Measurements from ENCODE around the gene RIOK3.
"Not testable (repeated sequence)": the region's sequence is repeated elsewhere in the genome, so short reads cannot be mapped to it uniquely, and the experiment has no call there.

Gene RIOK3

GRCh38 chr18:23498877-23499276 lies 45.8 kb downstream of the RIOK3 start:
- peak; percentile 88 to 95 for DNase-seq

DNA sequence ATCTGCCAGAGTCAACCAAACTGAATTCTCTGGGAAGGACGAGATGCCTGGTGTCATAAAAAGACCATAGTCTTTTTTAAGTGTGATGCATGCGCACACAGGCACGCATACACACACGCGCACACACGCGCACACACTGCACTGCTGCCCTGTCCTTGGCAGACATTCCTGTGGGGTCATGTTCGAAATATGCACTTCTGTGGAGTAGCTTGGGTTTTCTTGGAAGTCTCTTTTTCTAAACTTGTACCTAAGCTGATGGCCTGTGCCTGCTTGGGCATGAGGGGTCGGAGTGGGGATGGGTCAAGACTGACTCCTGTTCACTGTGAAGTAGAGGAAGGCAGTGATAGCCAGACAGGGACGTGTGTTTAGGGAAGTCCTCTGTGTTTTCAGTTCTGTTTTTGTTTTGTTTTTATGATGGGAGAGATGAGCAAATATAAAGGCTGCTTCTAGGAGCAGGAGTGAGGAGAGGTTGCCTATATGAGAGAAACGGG lies 46.2 kb downstream of the RIOK3 start:
- DNase-seq: no peak

DNA sequence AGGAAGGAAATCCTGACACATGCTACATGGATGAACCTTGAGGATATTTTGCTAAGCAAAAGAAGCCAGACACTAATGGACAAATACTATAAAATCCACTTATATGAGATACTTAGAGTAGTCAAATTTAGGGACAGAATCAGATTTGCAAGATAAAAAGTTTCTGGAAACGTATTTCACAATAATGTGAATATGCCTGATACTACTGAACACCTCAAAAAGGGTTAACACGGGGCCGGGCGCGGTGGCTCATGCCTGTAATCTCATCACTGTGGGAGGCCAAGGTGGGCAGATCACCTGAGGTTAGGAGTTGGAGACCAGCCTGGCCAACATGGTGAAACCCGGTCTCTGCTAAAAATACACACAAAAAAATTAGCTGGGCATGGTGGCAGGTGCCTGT lies 48.5 kb downstream of the RIOK3 start:
- DNase-seq: no peak

DNA sequence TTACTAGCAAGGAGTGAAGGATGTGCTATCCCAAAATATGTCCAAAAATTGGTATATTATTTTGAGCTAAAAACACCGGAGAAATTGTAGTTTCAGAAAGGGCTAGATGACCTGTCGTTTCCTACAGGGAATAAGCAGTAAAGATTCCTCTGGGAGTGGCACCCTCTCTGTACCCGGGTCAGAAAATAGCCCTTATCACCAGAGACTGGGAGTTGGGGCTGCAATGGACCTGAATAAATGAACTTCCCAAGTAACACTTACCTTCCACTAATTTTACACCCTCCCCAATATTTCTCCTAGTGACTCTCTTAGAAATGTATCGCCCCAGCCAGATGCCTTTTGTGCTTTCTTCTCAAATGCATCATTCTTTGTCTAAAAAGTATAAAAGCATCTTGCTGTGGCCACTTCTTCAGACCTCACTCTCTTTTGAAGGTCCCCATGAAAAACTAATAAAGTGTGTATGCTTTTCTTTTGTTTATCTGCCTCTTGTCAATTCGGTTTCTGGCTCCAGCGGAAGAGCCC lies 49.5 kb downstream of the RIOK3 start:
- DNase-seq: no peak

DNA sequence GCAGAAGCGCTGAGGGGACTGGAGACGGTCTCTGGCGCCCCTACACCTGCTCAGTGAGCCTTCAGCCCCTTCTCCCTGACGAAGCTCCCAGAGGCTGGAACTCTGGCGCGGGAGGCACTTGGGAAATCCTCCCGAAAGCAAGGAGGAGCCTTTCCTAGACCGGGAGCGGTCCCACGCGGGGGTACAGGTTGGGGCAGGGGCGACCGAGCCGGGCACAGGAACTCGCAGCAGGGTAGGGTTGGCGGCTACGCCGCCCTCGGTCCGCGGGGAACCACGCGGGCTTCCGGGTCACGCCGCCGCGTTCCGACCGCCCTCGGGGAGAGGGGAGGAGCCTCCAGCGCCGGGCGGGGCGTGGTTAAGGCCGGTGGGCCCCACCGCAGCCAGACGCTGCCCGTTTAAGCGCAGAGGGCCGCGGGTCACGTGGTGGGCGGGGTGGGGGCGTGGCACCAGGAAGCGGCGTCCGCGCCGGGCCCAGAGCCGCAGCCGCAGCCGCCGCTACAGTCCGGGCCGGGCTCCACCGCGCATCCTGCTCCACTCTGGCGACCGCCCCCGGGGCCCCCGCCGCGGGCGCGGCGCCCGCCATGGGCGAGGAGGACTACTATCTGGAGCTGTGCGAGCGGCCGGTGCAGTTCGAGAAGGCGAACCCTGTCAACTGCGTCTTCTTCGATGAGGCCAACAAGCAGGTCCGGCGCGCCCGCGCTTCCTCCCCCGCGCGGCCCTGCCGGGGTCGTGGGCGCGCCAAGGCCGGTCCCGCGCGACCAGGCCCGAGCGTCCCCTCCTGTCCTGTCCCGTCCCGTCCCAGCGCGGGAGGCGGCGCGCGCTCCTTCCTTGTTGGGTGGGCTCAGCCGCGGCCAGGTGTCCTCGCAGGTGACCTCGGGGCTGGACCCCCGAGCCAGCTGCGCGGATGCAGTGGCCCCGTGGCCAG lies 50.2 kb downstream of the RIOK3 start, which contains the start of gene RMC1:
RMC1 (plus strand) TSS at position 474 of the 925 bp plus-strand sequence; CDS start at position 582, 108 bp downstream.
- peak; percentile 73 to 86 for DNase-seq

DNA sequence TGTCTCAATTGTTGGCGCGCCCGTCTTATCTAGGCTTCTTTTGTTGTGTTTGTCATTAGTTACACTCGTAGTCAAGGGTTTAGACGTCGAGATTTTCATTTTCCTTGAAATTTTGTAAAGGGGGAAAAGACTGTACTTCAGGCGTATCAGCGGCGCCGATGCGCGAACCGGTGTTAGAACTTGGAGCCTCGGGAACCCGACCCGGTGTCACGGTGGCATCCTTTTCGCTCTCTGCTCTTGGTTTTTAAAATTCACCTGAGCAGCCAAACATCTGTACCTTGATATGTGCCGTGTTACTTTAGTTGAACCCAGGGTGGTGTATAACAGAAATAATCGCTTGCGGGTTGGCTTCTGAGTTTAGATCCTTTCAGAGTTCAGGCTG lies 50.9 kb downstream of the RIOK3 start:
- peak in 1 of 2 experiments; percentile 5 for DNase-seq

GRCh38 chr18:23504720-23505119 lies 51.6 kb downstream of the RIOK3 start:
- no peak for DNase-seq

DNA sequence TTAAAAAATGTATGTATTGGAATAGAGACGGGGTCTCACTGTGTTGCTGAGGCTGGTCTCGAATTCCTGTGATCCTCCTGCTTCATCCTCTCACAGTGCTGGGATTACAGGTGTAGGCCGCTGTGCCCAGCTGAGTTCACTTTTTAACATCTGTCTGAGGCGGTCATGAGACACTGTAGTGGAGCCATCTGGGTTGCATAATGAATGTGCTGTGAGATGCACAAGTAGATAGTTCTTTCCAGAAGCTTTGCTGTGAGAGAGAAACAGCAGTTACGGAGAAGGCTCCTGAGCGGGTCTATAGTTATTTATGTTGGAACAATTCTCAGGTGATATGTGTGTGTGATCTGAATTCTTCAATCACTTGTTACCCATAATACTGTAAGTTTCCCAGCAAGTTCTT lies 53.3 kb downstream of the RIOK3 start:
- no peak for DNase-seq

DNA sequence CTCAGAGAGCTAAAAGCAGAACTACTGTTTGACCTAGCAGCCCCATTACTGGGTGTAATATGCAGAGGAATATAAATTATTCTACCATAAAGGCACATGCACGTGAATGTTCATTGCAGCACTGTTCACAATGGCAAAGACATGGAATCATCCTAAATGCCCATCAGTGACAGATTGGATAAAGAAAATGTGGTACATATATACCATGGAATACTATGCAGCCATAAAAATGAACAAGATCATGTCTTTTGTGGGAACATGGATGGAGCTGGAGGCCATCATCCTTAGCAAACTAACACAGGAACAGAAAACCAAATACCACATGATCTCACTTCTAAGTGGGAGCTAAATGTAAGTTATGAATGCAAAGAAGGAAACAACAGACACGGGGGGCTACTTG lies 57.8 kb downstream of the RIOK3 start:
- DNase-seq: not testable (repeated sequence)

- DNase-seq: not testable (repeated sequence)
Measured at GRCh38 chr18:23512216-23512615, 59.1 kb downstream of the RIOK3 start.

DNA sequence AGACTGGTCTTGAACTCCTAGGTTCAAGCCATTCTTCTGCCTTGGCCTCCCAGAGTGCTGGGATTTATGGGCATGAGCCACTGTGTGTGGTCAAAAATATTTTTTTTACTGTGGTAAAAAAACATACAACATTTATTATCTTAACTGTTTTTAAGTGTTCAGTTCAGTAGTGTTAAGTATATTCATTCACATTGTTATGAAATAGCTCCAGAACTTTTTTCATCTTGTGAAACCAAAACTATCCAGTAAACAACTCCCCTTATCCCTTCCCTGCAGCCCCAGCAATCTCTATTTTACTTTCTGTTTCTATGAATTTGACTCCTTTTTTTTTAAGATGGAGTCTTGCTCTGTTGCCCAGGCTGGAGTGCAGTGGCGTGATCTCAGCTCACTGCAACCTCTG lies 59.6 kb downstream of the RIOK3 start:
- DNase-seq: no peak

- DNase-seq: peak; percentile 79 to 83
Measured at GRCh38 chr18:23515911-23516546, 62.9 kb downstream of the RIOK3 start.

DNA sequence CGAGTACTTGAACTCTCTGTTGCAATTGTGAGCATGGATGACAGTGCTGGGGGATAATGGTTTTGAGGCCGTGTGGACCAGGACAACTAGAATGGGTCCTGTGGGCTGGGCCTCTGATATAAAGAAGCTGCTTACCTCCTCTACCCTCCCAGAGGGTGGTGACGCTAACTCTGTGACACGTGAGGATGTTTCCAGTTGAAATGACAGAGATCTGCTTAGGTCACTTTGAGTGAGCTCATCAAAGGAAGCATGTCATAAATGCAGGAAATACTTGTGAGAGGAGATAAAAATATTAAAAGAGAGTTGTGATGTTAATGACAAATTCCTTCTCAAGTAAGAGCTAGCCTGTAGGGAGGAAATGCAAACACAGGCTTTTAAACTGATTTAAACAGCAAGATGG lies 66.6 kb downstream of the RIOK3 start:
- no peak for DNase-seq

- DNase-seq: no peak
Measured at GRCh38 chr18:23521271-23521670, 68.2 kb downstream of the RIOK3 start.

DNA sequence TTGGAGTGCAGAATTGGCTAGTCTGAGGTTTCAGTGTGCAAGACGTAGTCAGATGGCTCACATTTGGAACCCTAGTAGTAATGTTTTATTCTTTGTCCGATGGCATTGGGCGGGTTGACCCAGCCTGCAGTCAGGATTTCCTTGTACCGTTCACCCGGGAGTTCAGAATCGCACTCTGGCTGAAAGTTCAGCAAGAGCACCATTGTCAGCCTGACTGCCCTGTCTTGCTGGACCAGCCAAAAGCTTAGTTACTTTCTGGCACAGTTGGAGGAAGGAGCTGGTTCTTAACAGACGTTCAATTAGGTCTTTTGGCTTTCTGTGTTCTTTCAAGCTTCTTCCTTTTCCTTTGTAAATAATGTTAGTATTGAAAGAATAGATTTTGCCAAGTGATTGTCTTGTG lies 68.8 kb downstream of the RIOK3 start:
- DNase-seq: no peak

GRCh38 chr18:23523429-23524212 lies 70.5 kb downstream of the RIOK3 start:
- no peak for DNase-seq

- DNase-seq: no peak
Measured at GRCh38 chr18:23524213-23524707, 71.2 kb downstream of the RIOK3 start.

- DNase-seq: no peak
Measured at GRCh38 chr18:23526501-23527063, 73.5 kb downstream of the RIOK3 start.

DNA sequence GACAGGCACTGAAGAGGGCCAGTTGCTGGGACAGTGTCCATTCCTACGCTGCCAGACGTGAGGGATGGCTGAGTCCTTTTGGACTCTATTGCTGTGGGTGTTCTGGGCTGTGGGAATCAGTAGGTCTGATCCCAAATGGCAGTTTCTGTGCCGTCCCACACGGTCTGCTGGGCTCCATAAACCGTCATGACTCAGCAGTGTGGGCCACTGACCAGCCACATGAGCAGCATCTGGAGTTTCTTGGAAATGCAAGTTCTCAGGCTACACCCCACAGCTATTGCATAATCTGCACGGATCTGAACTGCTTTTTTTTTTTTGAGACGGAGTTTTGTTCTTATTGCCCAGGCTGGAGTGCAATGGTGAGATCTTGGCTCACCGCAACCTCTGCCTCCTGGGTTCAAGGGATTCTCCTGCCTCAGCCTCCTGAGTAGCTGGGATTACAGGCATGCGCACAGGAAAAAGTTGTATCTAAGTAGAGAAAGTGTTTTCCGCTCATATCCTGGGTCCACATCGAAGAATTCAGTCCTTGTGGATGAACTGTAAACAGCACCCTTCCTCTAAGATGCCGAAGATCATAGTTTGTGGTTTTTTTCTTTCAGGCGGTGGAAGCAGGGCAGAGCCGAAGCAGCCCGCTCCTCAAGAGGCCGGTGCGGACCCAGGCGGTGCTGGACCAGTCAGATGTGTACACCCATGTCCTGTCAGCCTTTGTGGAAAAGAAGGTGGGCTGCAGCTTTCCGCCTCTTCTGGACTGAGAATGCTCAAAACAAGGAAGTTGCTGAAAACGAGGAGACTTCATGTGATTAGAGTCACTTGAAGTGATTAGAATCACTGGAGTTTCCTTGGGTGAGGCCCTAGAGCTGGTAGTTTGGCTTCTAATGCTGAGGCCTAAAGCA lies 75.7 kb downstream of the RIOK3 start:
- no peak for DNase-seq

GRCh38 chr18:23529604-23530003 lies 76.5 kb downstream of the RIOK3 start:
- DNase-seq: no peak

DNA sequence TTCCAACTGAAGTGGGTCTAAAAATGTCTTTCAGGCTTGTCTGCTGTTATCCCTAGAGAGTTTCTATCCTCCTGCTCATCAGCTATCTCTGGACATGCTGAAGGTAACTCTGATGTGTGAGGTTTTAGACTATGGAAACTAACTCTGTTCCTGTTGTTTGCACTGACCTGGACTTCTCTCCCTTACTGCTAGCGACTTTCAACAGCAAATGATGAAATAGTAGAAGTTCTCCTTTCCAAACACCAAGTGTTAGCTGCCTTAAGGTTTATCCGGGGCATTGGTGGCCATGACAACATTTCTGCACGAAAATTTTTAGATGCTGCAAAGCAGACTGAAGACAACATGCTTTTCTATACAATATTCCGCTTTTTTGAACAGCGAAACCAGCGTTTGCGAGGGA lies 77.1 kb downstream of the RIOK3 start:
- no peak for DNase-seq
